ENCODE results near the gene GPS2.

The GPS2 gene

DNA sequence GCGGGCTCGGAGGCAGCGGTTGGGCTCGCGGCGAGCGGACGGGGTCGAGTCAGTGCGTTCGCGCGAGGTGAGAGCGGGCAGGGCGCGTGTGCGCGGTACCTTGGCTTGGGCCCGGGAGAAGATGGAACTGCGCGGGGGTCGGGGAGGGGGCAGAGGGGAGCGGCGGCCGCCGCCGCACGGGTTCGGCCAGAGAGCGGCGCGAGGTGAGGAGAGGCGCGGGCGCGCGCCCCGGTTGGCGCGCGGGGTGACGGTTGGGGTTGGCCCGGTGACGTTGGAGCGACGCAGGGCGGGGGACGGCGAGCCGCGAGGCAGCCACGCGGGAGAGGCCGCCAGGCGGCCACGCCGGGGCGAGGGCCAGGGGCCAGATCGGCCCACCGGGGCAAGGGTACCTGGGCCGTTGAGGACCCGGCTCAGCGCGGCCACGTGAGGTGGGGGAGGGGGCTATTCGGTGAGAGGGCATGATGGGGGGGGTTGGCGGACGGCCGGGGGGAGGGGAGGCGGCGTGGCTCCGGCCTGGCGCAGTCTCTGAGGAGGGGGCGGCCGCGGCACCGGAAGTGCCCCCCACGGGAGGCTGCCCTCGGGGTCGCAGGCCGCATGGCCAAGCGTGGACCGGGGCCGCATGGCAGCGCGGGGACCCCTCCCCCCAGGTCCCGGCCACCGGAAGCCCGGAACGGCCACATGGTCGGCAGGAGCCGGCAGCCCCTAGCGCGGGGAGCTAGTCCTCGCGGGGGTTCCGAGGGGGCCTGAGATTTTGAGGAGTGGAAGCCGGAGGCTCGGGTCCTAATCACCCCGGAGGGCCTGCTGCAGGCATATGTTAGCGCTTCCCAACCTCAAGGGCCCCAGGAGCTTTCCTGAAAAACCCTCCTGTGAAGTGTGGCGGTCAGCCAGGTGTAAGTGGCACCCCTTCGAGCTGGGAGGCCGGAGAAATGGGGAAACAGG lies 7.2 kb downstream of the GPS2 start:
- Mint-ChIP-seq H3K4me3 (peak overlapping the region; percentile 94 to 99 (median 97)), H3K27me3 (ENCODE audit: low read depth) (no peaks in the 10 kb centered on the region), H3K4me1 (peaks cover 35% of the 10 kb centered on the region), H3K36me3 (ENCODE audit: low read depth) (peaks cover 42% of the 10 kb centered on the region), H3K27ac (peak overlapping the region; percentile 95 to 99 (median 98)), H3K9me3 (no peaks in the 10 kb centered on the region)
- TF ChIP-seq, protein P1, sequence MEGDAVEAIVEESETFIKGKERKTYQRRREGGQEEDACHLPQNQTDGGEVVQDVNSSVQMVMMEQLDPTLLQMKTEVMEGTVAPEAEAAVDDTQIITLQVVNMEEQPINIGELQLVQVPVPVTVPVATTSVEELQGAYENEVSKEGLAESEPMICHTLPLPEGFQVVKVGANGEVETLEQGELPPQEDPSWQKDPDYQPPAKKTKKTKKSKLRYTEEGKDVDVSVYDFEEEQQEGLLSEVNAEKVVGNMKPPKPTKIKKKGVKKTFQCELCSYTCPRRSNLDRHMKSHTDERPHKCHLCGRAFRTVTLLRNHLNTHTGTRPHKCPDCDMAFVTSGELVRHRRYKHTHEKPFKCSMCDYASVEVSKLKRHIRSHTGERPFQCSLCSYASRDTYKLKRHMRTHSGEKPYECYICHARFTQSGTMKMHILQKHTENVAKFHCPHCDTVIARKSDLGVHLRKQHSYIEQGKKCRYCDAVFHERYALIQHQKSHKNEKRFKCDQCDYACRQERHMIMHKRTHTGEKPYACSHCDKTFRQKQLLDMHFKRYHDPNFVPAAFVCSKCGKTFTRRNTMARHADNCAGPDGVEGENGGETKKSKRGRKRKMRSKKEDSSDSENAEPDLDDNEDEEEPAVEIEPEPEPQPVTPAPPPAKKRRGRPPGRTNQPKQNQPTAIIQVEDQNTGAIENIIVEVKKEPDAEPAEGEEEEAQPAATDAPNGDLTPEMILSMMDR (IDR thresholded peaks at IDR 0.05; ENCODE audit: unreplicated experiment in 3 of 3) = no peak

DNA sequence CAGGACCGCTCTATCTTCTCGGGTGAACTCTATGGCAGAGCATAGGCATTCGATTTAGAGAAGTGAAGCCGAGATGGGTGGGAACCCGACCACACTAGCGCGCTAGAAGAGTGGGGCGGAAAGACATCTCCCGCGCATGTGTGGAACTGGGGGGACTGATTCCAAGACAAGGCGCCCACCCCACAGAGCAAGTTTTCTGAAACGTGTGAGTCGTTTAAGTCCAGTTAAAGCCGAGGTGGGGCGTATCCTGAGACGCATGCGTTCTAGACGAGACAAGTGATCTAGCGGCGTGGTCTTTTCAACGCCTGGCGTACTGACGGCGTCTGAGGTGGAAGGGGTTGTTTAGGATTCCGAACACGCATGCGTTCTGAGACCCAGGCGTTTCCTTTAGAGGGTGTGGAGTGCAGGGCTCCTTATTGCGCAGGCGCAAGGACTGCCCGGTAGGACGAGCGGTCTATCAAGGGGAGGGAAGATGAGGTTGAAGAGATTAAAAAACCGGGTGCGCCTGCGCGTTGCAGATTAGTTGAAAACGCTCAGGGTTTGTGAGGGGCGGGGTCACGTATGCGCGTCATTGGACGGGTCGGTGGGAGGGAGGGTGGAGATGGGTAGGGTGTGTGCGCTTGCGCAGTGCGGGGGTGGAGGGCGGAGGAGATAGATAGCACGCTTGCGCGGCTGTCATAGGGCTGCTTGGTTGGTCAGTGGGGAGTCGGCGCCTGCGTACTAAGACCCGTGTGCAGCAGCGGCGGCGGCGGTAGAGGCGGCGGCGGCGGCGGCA lies 8.1 kb downstream of the GPS2 start, which contains the start of gene EIF5A:
EIF5A (plus strand) TSS at position 718 of the 775 bp plus-strand sequence. CDS start 2,008 bp downstream, outside the sequence.
- Mint-ChIP-seq H3K27me3 (ENCODE audit: low read depth) (no peaks in the 10 kb centered on the region), H3K9me3 (no peaks in the 10 kb centered on the region), H3K4me3 (peak within 1 kb of the TSS; percentile 94 to 99 (median 97)), H3K36me3 (ENCODE audit: low read depth) (peaks cover 34% of the 10 kb centered on the region), H3K27ac (peak within 1 kb of the TSS; percentile 95 to 99 (median 98)), H3K4me1 (peaks cover 30% of the 10 kb centered on the region)
- TF ChIP-seq, protein P1 (IDR thresholded peaks at IDR 0.05; ENCODE audit: unreplicated experiment in 3 of 3) = no peak

DNA sequence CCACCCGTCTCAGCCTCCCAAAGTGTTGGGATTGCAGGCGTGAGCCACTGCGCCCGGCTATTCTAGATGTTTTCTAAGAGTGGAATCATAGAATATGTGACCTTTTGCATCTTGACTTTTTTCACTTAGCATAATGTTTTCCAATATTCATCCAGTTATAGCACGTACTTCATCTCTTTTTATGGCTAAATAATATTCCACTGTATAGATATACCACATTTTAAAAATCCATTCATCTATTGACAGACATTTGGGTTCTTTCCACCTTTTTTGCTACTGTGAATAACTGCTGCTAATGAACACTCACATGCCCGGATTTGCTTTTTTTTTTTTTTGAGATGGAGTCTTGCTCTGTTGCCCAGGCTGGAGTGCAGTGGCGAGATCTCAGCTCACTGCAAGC lies 11.0 kb downstream of the GPS2 start:
- peaks cover 7% of the 10 kb centered on the region for H3K27me3 Mint-ChIP-seq (ENCODE audit: low read depth)
- peaks cover 6% of the 10 kb centered on the region for H3K36me3 Mint-ChIP-seq (ENCODE audit: low read depth)
- TF ChIP-seq, protein P1 (IDR thresholded peaks at IDR 0.05; ENCODE audit: unreplicated experiment in 3 of 3) = no peak
- peak overlapping the region in 1 of 3 experiments; percentile 37 for H3K27ac Mint-ChIP-seq
- peak overlapping the region in 2 of 3 experiments; percentile 58 to 63 for H3K4me3 Mint-ChIP-seq
- peaks cover 7% of the 10 kb centered on the region for H3K4me1 Mint-ChIP-seq
- H3K9me3 Mint-ChIP-seq = no peaks in the 10 kb centered on the region

DNA sequence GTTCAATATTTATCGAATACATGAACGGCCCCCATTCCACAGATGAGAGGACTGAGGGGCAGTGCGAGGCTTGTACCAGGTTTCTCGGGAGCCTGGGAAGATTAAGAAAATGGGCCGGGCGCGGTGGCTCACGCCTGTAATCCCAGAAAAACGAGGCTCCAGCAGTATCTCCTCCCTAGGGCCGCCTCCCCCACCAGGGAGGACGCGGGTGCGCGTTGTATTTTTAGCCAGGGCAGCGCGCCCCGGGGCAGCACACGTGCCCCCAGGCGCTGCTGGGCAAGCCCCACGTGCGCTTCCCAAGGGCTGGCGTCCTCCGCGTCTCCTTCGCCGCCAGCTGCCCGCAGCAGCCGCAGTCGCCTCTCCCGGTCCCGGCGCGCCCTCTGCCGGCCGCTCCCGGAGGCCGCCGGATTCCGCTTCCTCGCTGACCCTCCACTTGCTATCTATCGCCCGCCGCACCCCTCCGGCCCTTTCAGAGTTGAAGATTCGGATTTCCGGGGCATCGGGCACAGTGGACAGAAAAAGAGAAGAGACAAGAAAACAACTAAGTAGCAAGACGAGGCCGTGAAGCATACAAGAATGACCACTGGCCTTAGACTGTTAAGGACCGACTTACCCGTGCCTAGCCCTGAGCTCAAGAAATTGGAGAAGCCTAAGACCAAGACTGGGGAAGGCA lies 18.8 kb downstream of the GPS2 start:
- Mint-ChIP-seq H3K27me3 (ENCODE audit: low read depth) (peaks cover 61% of the 10 kb centered on the region), H3K4me3 (peak overlapping the region; percentile 7 to 56 (median 23)), H3K9me3 (no peaks in the 10 kb centered on the region), H3K36me3 (ENCODE audit: low read depth) (no peaks in the 10 kb centered on the region), H3K4me1 (peaks cover 17% of the 10 kb centered on the region), H3K27ac (no peak overlapping the region)
- TF ChIP-seq, protein P1 (IDR thresholded peaks at IDR 0.05; ENCODE audit: unreplicated experiment in 3 of 3) = peak; percentile 93 to 96 (median 95)

DNA sequence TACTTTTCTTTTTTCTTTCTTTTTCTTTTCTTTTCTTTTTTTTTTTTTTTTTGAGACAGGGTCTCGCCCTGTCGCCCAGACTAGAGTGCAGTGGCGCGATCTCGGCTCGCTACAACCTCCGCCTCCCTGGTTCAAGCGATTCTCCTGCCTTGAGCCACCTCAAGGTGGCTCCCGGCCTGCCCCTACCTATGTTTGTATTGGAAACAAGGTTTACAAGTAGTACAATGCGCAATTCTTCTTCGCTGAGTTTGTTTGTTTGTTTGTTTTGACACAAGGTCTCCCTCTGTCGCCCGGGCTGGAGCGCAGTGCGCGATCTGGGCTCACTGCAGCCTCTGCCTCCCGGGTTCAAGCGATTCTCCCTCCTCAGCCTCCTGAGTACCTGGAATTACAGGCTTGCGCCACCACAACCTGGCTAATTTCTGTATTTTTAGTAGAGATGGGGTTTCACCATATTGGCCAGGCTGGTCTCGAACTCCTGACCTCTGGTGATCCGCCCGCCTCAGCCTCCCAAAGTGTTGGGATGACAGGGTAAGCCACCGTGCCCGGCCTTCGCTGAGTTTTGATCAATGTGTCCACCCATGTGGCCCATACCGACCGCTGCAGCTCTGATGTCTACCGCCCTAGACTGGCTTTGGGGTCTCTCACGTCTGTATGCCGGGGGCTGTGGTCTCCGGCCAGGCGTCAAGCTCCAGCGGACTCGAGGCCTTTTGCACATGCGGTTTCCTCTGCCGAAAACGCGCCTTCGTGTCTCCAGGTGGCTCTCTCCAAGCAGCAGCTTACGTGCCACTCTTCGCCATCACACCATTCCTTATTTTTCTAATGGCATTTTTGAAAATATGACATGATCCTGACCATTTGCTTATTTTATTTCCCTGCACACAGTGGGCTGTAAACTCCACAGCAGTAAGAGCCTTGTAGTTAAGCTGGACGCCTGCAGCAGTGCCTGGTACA lies 19.7 kb downstream of the GPS2 start:
- Mint-ChIP-seq H3K9me3 (no peaks in the 10 kb centered on the region), H3K27me3 (ENCODE audit: low read depth) (peaks cover 69% of the 10 kb centered on the region), H3K4me1 (peaks cover 17% of the 10 kb centered on the region), H3K27ac (no peak overlapping the region), H3K4me3 (peak overlapping the region; percentile 78 to 81 (median 80)), H3K36me3 (ENCODE audit: low read depth) (no peaks in the 10 kb centered on the region)
- TF ChIP-seq, protein P1 (IDR thresholded peaks at IDR 0.05; ENCODE audit: unreplicated experiment in 3 of 3) = no peak

Data from nephron (organoid).